ENCODE results near the gene KIAA0825. TPM values are rescaled to one million over a fixed set of nuclear protein-coding genes. Genes with fewer than 3 reads are reported as not detected.

KIAA0825 gene
- total and polyA plus RNA-seq, 2 experiments from 2014 or later: 3.0 to 7.0 TPM

GRCh38 chr5:94433397-94434163, 184.8 kb downstream of the KIAA0825 start:
- no peak for TF ChIP-seq EZH2phosphoT487 (IDR thresholded peaks at IDR 0.05; ENCODE audit: insufficient read depth, low read depth)
- TF ChIP-seq EZH2 (IDR thresholded peaks at IDR 0.05; ENCODE audit: insufficient read depth, poor library complexity, severe bottlenecking): no peak
- Histone ChIP-seq H3K27me3 (replicated peaks; ENCODE audit: insufficient read depth) (no peaks in the 10 kb centered on the region), H3K9me3 (ENCODE audit: low read depth) (no peaks in the 10 kb centered on the region), H3K36me3 (ENCODE audit: low read depth) (no peaks in the 10 kb centered on the region), H3K4me1 (ENCODE audit: insufficient read depth) (peaks cover 15% of the 10 kb centered on the region), H3K27ac (peak overlapping the region; percentile 49), H3K9ac (no peak overlapping the region), H3K4me2 (ENCODE audit: unreplicated experiment) (peak overlapping the region; percentile 25), H2AFZ (no peak overlapping the region), H3K9me2 (ENCODE audit: insufficient read depth) (no peaks in the 10 kb centered on the region), H4K20me1 (ENCODE audit: insufficient read depth) (no peaks in the 10 kb centered on the region), H3K4me3 (no peak overlapping the region), H3F3A (ENCODE audit: insufficient read depth) (peaks cover 9% of the 10 kb centered on the region; the same call in 1 of the 2 replicates), H3K79me2 (ENCODE audit: insufficient read depth) (no peaks in the 10 kb centered on the region)
- 50 to 51% methylated on average over 2 of the region's 2 CpGs for WGBS, 2 experiments (ENCODE audit: low coverage in 1 of 2, low lambda C conversion rate in 2 of 2, missing lambda C conversion rate in 2 of 2)
- DNase-seq: peak; percentile 71
- in situ Hi-C loops (cut with MboI): no loop called here

DNA sequence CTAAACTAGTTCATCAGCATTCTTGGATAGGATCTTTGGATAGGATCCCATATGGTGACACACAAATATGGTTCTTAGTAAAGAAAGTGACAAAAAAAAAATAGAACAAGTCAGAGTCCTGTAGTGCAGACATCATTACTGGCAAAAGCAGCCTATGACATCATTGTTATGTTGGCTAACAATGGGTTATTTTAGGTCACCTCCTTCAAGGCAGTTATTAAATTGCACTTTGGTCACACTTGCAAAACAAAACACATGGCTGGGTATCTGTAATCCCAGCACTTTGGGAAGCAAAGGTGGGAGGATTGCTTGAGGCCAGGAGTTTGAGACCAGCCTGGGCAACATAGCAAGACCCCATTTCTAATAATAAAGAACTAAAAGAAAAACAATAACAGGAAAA, 185.9 kb downstream of the KIAA0825 start:
- Histone ChIP-seq H4K20me1 (ENCODE audit: insufficient read depth) (no peaks in the 10 kb centered on the region), H3K4me1 (ENCODE audit: insufficient read depth) (peaks cover 15% of the 10 kb centered on the region), H3K36me3 (ENCODE audit: low read depth) (no peaks in the 10 kb centered on the region), H3K9me2 (ENCODE audit: insufficient read depth) (no peaks in the 10 kb centered on the region), H3F3A (ENCODE audit: insufficient read depth) (peaks cover 9% of the 10 kb centered on the region; the same call in 1 of the 2 replicates), H3K4me3 (no peak overlapping the region), H3K9me3 (ENCODE audit: low read depth) (no peaks in the 10 kb centered on the region), H3K79me2 (ENCODE audit: insufficient read depth) (no peaks in the 10 kb centered on the region), H3K4me2 (ENCODE audit: unreplicated experiment) (no peak overlapping the region), H3K27ac (no peak overlapping the region), H2AFZ (no peak overlapping the region), H3K27me3 (replicated peaks; ENCODE audit: insufficient read depth) (no peaks in the 10 kb centered on the region), H3K9ac (no peak overlapping the region)
- DNase-seq: peak; percentile 51
- in situ Hi-C loops (cut with MboI): no loop called here
- TF ChIP-seq EZH2phosphoT487 (IDR thresholded peaks at IDR 0.05; ENCODE audit: insufficient read depth, low read depth) (no peak), EZH2 (IDR thresholded peaks at IDR 0.05; ENCODE audit: insufficient read depth, poor library complexity, severe bottlenecking) (no peak)

GRCh38 chr5:94431696-94432095, 186.7 kb downstream of the KIAA0825 start:
- no peak overlapping the region for H2AFZ ChIP-seq
- H3K9ac ChIP-seq: no peak overlapping the region
- no peak overlapping the region for H3K4me3 ChIP-seq
- H3K27me3 ChIP-seq (replicated peaks; ENCODE audit: insufficient read depth): no peaks in the 10 kb centered on the region
- no peaks in the 10 kb centered on the region for H3K79me2 ChIP-seq (ENCODE audit: insufficient read depth)
- H4K20me1 ChIP-seq (ENCODE audit: insufficient read depth): no peaks in the 10 kb centered on the region
- in situ Hi-C loops (cut with MboI): no loop called here
- no peaks in the 10 kb centered on the region for H3K9me3 ChIP-seq (ENCODE audit: low read depth)
- peak; percentile 9 for DNase-seq
- H3K4me1 ChIP-seq (ENCODE audit: insufficient read depth): peaks cover 15% of the 10 kb centered on the region
- no peak overlapping the region for H3K27ac ChIP-seq
- H3K9me2 ChIP-seq (ENCODE audit: insufficient read depth): no peaks in the 10 kb centered on the region
- no peaks in the 10 kb centered on the region for H3K36me3 ChIP-seq (ENCODE audit: low read depth)
- no peak overlapping the region for H3K4me2 ChIP-seq (ENCODE audit: unreplicated experiment)
- H3F3A ChIP-seq (ENCODE audit: insufficient read depth): peaks cover 9% of the 10 kb centered on the region; the same call in 1 of the 2 replicates
- TF ChIP-seq EZH2phosphoT487 (IDR thresholded peaks at IDR 0.05; ENCODE audit: insufficient read depth, low read depth) (no peak), EZH2 (IDR thresholded peaks at IDR 0.05; ENCODE audit: insufficient read depth, poor library complexity, severe bottlenecking) (no peak)

- no peaks in the 10 kb centered on the region for H3K79me2 ChIP-seq (ENCODE audit: insufficient read depth)
- in situ Hi-C loops (cut with MboI): no loop called here
- WGBS, 2 experiments (ENCODE audit: low coverage in 1 of 2, low lambda C conversion rate in 2 of 2, missing lambda C conversion rate in 2 of 2): 65 to 67% methylated on average over 6 of the region's 6 CpGs
Observed at GRCh38 chr5:94429566-94429965, 188.8 kb downstream of the KIAA0825 start.

More at GRCh38 chr5:94429566-94429965, 188.8 kb downstream of the KIAA0825 start:
- H3K36me3 ChIP-seq (ENCODE audit: low read depth): no peaks in the 10 kb centered on the region
- H4K20me1 ChIP-seq (ENCODE audit: insufficient read depth): no peaks in the 10 kb centered on the region
- no peaks in the 10 kb centered on the region for H3K9me2 ChIP-seq (ENCODE audit: insufficient read depth)
- no peak overlapping the region for H3K27ac ChIP-seq
- no peaks in the 10 kb centered on the region for H3K9me3 ChIP-seq (ENCODE audit: low read depth)
- H3K4me3 ChIP-seq: no peak overlapping the region
- no peak overlapping the region for H2AFZ ChIP-seq
- H3K4me2 ChIP-seq (ENCODE audit: unreplicated experiment): no peak overlapping the region
- peaks cover 9% of the 10 kb centered on the region; the same call in 1 of the 2 replicates for H3F3A ChIP-seq (ENCODE audit: insufficient read depth)
- no peaks in the 10 kb centered on the region for H3K27me3 ChIP-seq (replicated peaks; ENCODE audit: insufficient read depth)
- peaks cover 15% of the 10 kb centered on the region for H3K4me1 ChIP-seq (ENCODE audit: insufficient read depth)
- TF ChIP-seq EZH2phosphoT487 (IDR thresholded peaks at IDR 0.05; ENCODE audit: insufficient read depth, low read depth): no peak
- TF ChIP-seq EZH2 (IDR thresholded peaks at IDR 0.05; ENCODE audit: insufficient read depth, poor library complexity, severe bottlenecking): no peak
- no peak overlapping the region for H3K9ac ChIP-seq
- no peak for DNase-seq
